Activated CD8-positive, alpha-beta T cell treated with anti-CD3 and anti-CD28 coated beads for 36 hours (primary cell): ENCODE data around the gene IL34. TPM values are rescaled to one million over a fixed set of nuclear protein-coding genes. Genes with fewer than 3 reads are reported as not detected.

Experiments used
- ATAC-seq: fragments of 200-7000 bp; cut with Tn5 transposase; one replicate; pipeline ENCODE4 v1.10.0; 2021; ENCODE audit warnings: mild to moderate bottlenecking, moderate library complexity
- CTCF ChIA-PET: fragments of 350-600 bp; sonication (Branson Sonifier 250); formaldehyde crosslinking; loops from one replicate; lab custom pipeline; 2021; ENCODE audit warnings: antibody characterized with exemption; lab: Charles Lee
- POLR2A ChIA-PET: fragments of 350-600 bp; sonication (Branson Sonifier 250); formaldehyde crosslinking; loops from one replicate; lab custom pipeline; 2021; ENCODE audit warnings: antibody characterized with exemption; lab: Charles Lee
- DNase-seq: peaks from one replicate; pipeline ENCODE4 v3.0.0-alpha.2; 2020
- H3K27ac Mint-ChIP-seq: one replicate; pipeline ENCODE4 v1.8.0; 2021; ENCODE audit warnings: mild to moderate bottlenecking, mixed read lengths
- H3K27me3 Mint-ChIP-seq: one replicate; pipeline ENCODE4 v1.8.0; 2021; ENCODE audit warnings: mixed read lengths
- H3K36me3 Mint-ChIP-seq: one replicate; pipeline ENCODE4 v1.8.0; 2021; ENCODE audit warnings: low read depth, mixed read lengths
- H3K4me1 Mint-ChIP-seq: one replicate; pipeline ENCODE4 v1.8.0; 2021; ENCODE audit warnings: low read depth, mixed read lengths
- H3K4me3 Mint-ChIP-seq: one replicate; pipeline ENCODE4 v1.8.0; 2021; ENCODE audit warnings: mild to moderate bottlenecking, moderate library complexity, mixed read lengths
- H3K9me3 Mint-ChIP-seq: one replicate; pipeline ENCODE4 v1.8.0; 2021; ENCODE audit warnings: mixed read lengths
- CTCF ChIP-seq: fragments of 200-600 bp; IDR thresholded peaks from one replicate; pipeline ENCODE4 v1.8.0; 2022; ENCODE audit warnings: antibody characterized with exemption, mild to moderate bottlenecking
- intact Hi-C: fragments of 100-400 bp; cut with micrococcal nuclease; formaldehyde crosslinking; loops from one replicate; pipeline ENCODE4 v1.10.0; 2022
- total RNA-seq, 2 experiments: library from RNA; stranded (reverse); gene quantifications; one replicate each; pipeline ENCODE4 v1.2.3, GENCODE V29; 2021

Gene IL34
- total RNA-seq, 2 experiments from 2014 or later, result not detected

GRCh38 chr16:70601576-70602575 is 44.5 kb upstream of the IL34 start:
- Mint-ChIP-seq H3K9me3 (no peaks in the 10 kb centered on the region), H3K27me3 (no peaks in the 10 kb centered on the region), H3K36me3 (no peaks in the 10 kb centered on the region), H3K4me1 (no peaks in the 10 kb centered on the region), H3K27ac (no peak overlapping the region), H3K4me3 (no peak overlapping the region)
- intact Hi-C loops, result no loop called here
- POLR2A ChIA-PET, result interaction anchor here (0.9 kb wide), 1 partner anchor 256 kb away, joined by 3 read pairs; no protein-coding TSS in a partner anchor
- TF ChIP-seq CTCF, result no peak
- CTCF ChIA-PET, result interaction anchor here (0.8 to 1.8 kb wide), 2 partner anchors 19 to 52 kb away, joined by 3 to 13 read pairs; no protein-coding TSS in a partner anchor
- DNase-seq (no peak), ATAC-seq (no peak)

GRCh38 chr16:70602831-70603230 is 43.5 kb upstream of the IL34 start:
- Mint-ChIP-seq H3K27ac (no peak overlapping the region), H3K4me3 (no peak overlapping the region), H3K36me3 (no peaks in the 10 kb centered on the region), H3K27me3 (no peaks in the 10 kb centered on the region), H3K4me1 (no peaks in the 10 kb centered on the region), H3K9me3 (no peaks in the 10 kb centered on the region)
- CTCF ChIA-PET, result interaction anchor here (0.8 to 1.8 kb wide), 2 partner anchors 20 to 51 kb away, joined by 3 to 13 read pairs; no protein-coding TSS in a partner anchor
- TF ChIP-seq CTCF, result no peak
- ATAC-seq (no peak), DNase-seq (no peak)
- intact Hi-C loops, result no loop called here
- POLR2A ChIA-PET, result interaction anchor here (0.9 kb wide), 1 partner anchor 257 kb away, joined by 3 read pairs; no protein-coding TSS in a partner anchor

GRCh38 chr16:70604407-70605282 is 41.7 kb upstream of the IL34 start:
- POLR2A ChIA-PET, result no interaction called here
- Mint-ChIP-seq H3K36me3 (no peaks in the 10 kb centered on the region), H3K27me3 (no peaks in the 10 kb centered on the region), H3K4me1 (no peaks in the 10 kb centered on the region), H3K9me3 (no peaks in the 10 kb centered on the region), H3K27ac (no peak overlapping the region), H3K4me3 (no peak overlapping the region)
- CTCF ChIA-PET, result no interaction called here
- DNase-seq (no peak), ATAC-seq (no peak)
- intact Hi-C loops, result no loop called here
- TF ChIP-seq CTCF, result no peak

GRCh38 chr16:70605283-70605657 is 41.1 kb upstream of the IL34 start:
- intact Hi-C loops, result no loop called here
- ATAC-seq, result no peak
- TF ChIP-seq CTCF, result no peak
- Mint-ChIP-seq H3K27ac (no peak overlapping the region), H3K4me1 (no peaks in the 10 kb centered on the region), H3K27me3 (no peaks in the 10 kb centered on the region), H3K4me3 (no peak overlapping the region), H3K36me3 (no peaks in the 10 kb centered on the region), H3K9me3 (no peaks in the 10 kb centered on the region)
- ChIA-PET CTCF (no interaction called here), POLR2A (no interaction called here)
- DNase-seq, result no peak
